ENCODE results near the gene SCN5A.

GRCh38 chr3:38640661-38641452, 8.6 kb downstream of the SCN5A start:
- TF ChIP-seq CTCF (IDR thresholded peaks at IDR 0.05) = no peak
- no peak for TF ChIP-seq POLR2A (IDR thresholded peaks at IDR 0.05)
